Common myeloid progenitor, CD34-positive (primary cell): ENCODE data around the gene CUZD1.

Experiments
- CTCF ChIA-PET: fragments of 350-600 bp; sonication (Branson Sonifier 250); formaldehyde crosslinking; loops from one replicate; lab custom pipeline; 2021; ENCODE audit warnings: antibody characterized with exemption; lab: Charles Lee
- POLR2A ChIA-PET: fragments of 350-600 bp; sonication (Branson Sonifier 250); formaldehyde crosslinking; loops from one replicate; lab custom pipeline; 2021; ENCODE audit warnings: antibody characterized with exemption; lab: Charles Lee
- DNase-seq, 3 donors: peaks; one replicate each; pipeline versions ENCODE4 v3.0.0 to v3.0.0-alpha.2; 2013
- H3K27ac ChIP-seq, 2 experiments: 1 replicate in 1 of 2; 2 replicates in 1 of 2; pipeline ENCODE4 v1.7.0; 2013; ENCODE audit warnings: inconsistent platforms in 2 of 2, low read length in 2 of 2, mild to moderate bottlenecking in 2 of 2, low read depth in 1 of 2, moderate library complexity in 1 of 2; ENCODE audit not compliant: severe bottlenecking in 2 of 2, insufficient read depth in 1 of 2, poor library complexity in 1 of 2
- H3K27me3 ChIP-seq, 5 experiments: replicated peaks in 2 of 5; 1 replicate in 3 of 5; 2 replicates in 2 of 5; pipeline versions ENCODE4 v1.6.1 to v1.7.0; 2013; ENCODE audit warnings: low read length in 4 of 5, mild to moderate bottlenecking in 2 of 5, moderate library complexity in 2 of 5, inconsistent platforms in 1 of 5; ENCODE audit not compliant: insufficient read depth in 5 of 5, control insufficient read depth in 4 of 5
- H3K36me3 ChIP-seq, 4 experiments: 1 replicate in 2 of 4; 2 replicates in 2 of 4; pipeline versions ENCODE4 v1.6.1 to v1.7.0; 2013; ENCODE audit warnings: low read length in 3 of 4, control low read depth in 1 of 4, mild to moderate bottlenecking in 1 of 4; ENCODE audit not compliant: control insufficient read depth in 4 of 4, insufficient read depth in 4 of 4
- H3K4me1 ChIP-seq, 4 experiments: 1 replicate in 3 of 4; 2 replicates in 1 of 4; pipeline versions ENCODE4 v1.6.1 to v1.7.1; 2013; ENCODE audit warnings: low read length in 3 of 4, mild to moderate bottlenecking in 3 of 4, control low read depth in 1 of 4, inconsistent platforms in 1 of 4, moderate library complexity in 1 of 4; ENCODE audit not compliant: control insufficient read depth in 4 of 4, insufficient read depth in 4 of 4; ENCODE audit errors: control extremely low read depth in 1 of 4
- H3K4me3 ChIP-seq, 7 experiments: 1 replicate in 4 of 7; 2 replicates in 3 of 7; pipeline versions ENCODE4 v1.5.1 to v1.7.0; 2013; ENCODE audit warnings: mild to moderate bottlenecking in 7 of 7, low read length in 6 of 7, moderate library complexity in 6 of 7, inconsistent platforms in 2 of 7, low read depth in 2 of 7, control low read depth in 1 of 7; ENCODE audit not compliant: insufficient read depth in 4 of 7, control insufficient read depth in 1 of 7; ENCODE audit errors: extremely low read depth in 1 of 7
- H3K9me3 ChIP-seq, 5 experiments: 1 replicate in 4 of 5; 2 replicates in 1 of 5; pipeline versions ENCODE4 v1.6.1 to v1.7.1; 2013; ENCODE audit warnings: low read length in 4 of 5, mild to moderate bottlenecking in 2 of 5, inconsistent platforms in 1 of 5, low read depth in 1 of 5, moderate library complexity in 1 of 5; ENCODE audit not compliant: control insufficient read depth in 4 of 5, insufficient read depth in 2 of 5; ENCODE audit errors: control extremely low read depth in 1 of 5
- WGBS: methylation state at CpG from one replicate; pipeline ENCODE4 v1.1.5; 2013; ENCODE audit not compliant: insufficient coverage; 5-methylcytosine and 5-hydroxymethylcytosine counted together

The CUZD1 gene

GRCh38 chr10:122815458-122815857 lies 30.2 kb downstream of the CUZD1 start:
- Histone ChIP-seq H3K36me3 (no peaks in the 10 kb centered on the region), H3K27me3 (peaks cover 7 to 44% (median 19%) of the 10 kb centered on the region in 5 experiments), H3K4me1 (no peaks in the 10 kb centered on the region), H3K27ac (no peak overlapping the region), H3K9me3 (peaks cover 0 to 9% (median 0%) of the 10 kb centered on the region in 5 experiments), H3K4me3 (no peak overlapping the region)
- POLR2A ChIA-PET = no interaction called here
- CTCF ChIA-PET = no interaction called here
- WGBS = 70% methylated on average over 2 of the region's 5 CpGs
- DNase-seq = no peak

GRCh38 chr10:122814493-122814892 lies 31.2 kb downstream of the CUZD1 start:
- Histone ChIP-seq H3K4me3 (no peak overlapping the region), H3K4me1 (no peaks in the 10 kb centered on the region), H3K9me3 (peaks cover 0 to 4% (median 0%) of the 10 kb centered on the region in 5 experiments), H3K27me3 (peaks cover 5 to 34% (median 14%) of the 10 kb centered on the region in 5 experiments), H3K36me3 (no peaks in the 10 kb centered on the region), H3K27ac (no peak overlapping the region)
- WGBS = 88% methylated on average over 1 of the region's 2 CpGs
- no peak for DNase-seq
- CTCF ChIA-PET = no interaction called here
- POLR2A ChIA-PET = no interaction called here

- Histone ChIP-seq H3K36me3 (no peaks in the 10 kb centered on the region), H3K9me3 (no peaks in the 10 kb centered on the region), H3K4me3 (no peak overlapping the region), H3K4me1 (no peaks in the 10 kb centered on the region), H3K27ac (no peak overlapping the region), H3K27me3 (peaks cover 2 to 17% (median 6%) of the 10 kb centered on the region in 5 experiments)
- WGBS = 89% methylated on average over 3 of the region's 4 CpGs
- CTCF ChIA-PET = no interaction called here
- POLR2A ChIA-PET = no interaction called here
- DNase-seq = no peak
These were observed 32.9 kb downstream of the CUZD1 start for GRCh38 chr10:122812751-122813150.

GRCh38 chr10:122802282-122802681 lies 43.4 kb downstream of the CUZD1 start:
- Histone ChIP-seq H3K4me1 (no peaks in the 10 kb centered on the region), H3K4me3 (no peak overlapping the region), H3K27me3 (peaks cover 0 to 4% (median 0%) of the 10 kb centered on the region in 5 experiments), H3K9me3 (no peaks in the 10 kb centered on the region), H3K36me3 (no peaks in the 10 kb centered on the region), H3K27ac (no peak overlapping the region)
- CTCF ChIA-PET = interaction anchor here (0.5 kb wide), 1 partner anchor 67 kb away, joined by 3 read pairs; no protein-coding TSS in a partner anchor
- no peak for DNase-seq
- POLR2A ChIA-PET = no interaction called here
- WGBS = 96% methylated on average over 7 of the region's 7 CpGs

GRCh38 chr10:122798704-122799231 lies 46.9 kb downstream of the CUZD1 start:
- Histone ChIP-seq H3K36me3 (no peaks in the 10 kb centered on the region), H3K27ac (no peak overlapping the region), H3K4me1 (no peaks in the 10 kb centered on the region), H3K4me3 (no peak overlapping the region), H3K9me3 (no peaks in the 10 kb centered on the region), H3K27me3 (peaks cover 0 to 2% (median 0%) of the 10 kb centered on the region in 5 experiments)
- WGBS = 88% methylated on average over 12 of the region's 12 CpGs
- no peak for DNase-seq
- ChIA-PET CTCF (no interaction called here), POLR2A (no interaction called here)

- no peaks in the 10 kb centered on the region for H3K4me1 ChIP-seq
- H3K4me3 ChIP-seq = no peak overlapping the region
- no peaks in the 10 kb centered on the region for H3K36me3 ChIP-seq
- POLR2A ChIA-PET = no interaction called here
- peaks cover 0 to 2% (median 0%) of the 10 kb centered on the region in 5 experiments for H3K9me3 ChIP-seq
- CTCF ChIA-PET = no interaction called here
- DNase-seq = no peak
- no CpG with 5 or more reads among the region's 2 CpGs for WGBS
- H3K27ac ChIP-seq = no peak overlapping the region
- peaks cover 0 to 2% (median 0%) of the 10 kb centered on the region in 5 experiments for H3K27me3 ChIP-seq
These were observed 48.9 kb downstream of the CUZD1 start for GRCh38 chr10:122796796-122797195.

GRCh38 chr10:122795924-122796323 lies 49.7 kb downstream of the CUZD1 start:
- Histone ChIP-seq H3K4me1 (no peaks in the 10 kb centered on the region), H3K27me3 (no peaks in the 10 kb centered on the region), H3K27ac (no peak overlapping the region), H3K36me3 (no peaks in the 10 kb centered on the region), H3K4me3 (no peak overlapping the region), H3K9me3 (peaks cover 0 to 2% (median 0%) of the 10 kb centered on the region in 5 experiments)
- ChIA-PET POLR2A (no interaction called here), CTCF (interaction anchor here (1.2 kb wide), 1 partner anchor 69 kb away, joined by 3 read pairs; no protein-coding TSS in a partner anchor)
- WGBS = 88% methylated on average over 2 of the region's 5 CpGs
- DNase-seq = no peak
